GM12878 (cell line): ENCODE data around the gene PRKAG3. TPM values are rescaled to one million over a fixed set of nuclear protein-coding genes. Genes with fewer than 3 reads are reported as not detected.

Experiments
- ATAC-seq: fragments of 200-7000 bp; cut with Tn5 transposase; 3 replicates; pipeline ENCODE4 v1.9.1; 2020; ENCODE audit warnings: mild to moderate bottlenecking, moderate library complexity
- BruUV-seq: library from RNA; stranded (reverse); fragments of 400-500 nt; replicated peaks from 2 replicates; lab custom pipeline; 2021; lab: Mats Ljungman, UMichigan
- CTCF ChIA-PET: fragments of 300-600 bp; sonication (Branson Sonifier 250); formaldehyde crosslinking; extraction: SDS; loops from one replicate; lab custom pipeline; 2021; ENCODE audit warnings: inconsistent platforms; lab: Yijun Ruan, JAX
- POLR2A ChIA-PET: fragments of 350-600 bp; formaldehyde crosslinking; extraction: SDS; loops from one replicate; lab custom pipeline; 2021; ENCODE audit warnings: inconsistent platforms; lab: Charles Lee
- RAD21 ChIA-PET: fragments of 300-600 bp; sonication (Branson Sonifier 250); formaldehyde crosslinking; loops from one replicate; lab custom pipeline; 2023; ENCODE audit warnings: antibody characterized with exemption; ENCODE audit not compliant: unreplicated experiment; lab: Charles Lee
- SMC1A ChIA-PET: fragments of 300-600 bp; sonication (Branson Sonifier 250); formaldehyde crosslinking; loops from one replicate; lab custom pipeline; 2023; ENCODE audit not compliant: unreplicated experiment, uncharacterized antibody; lab: Charles Lee
- DNase-seq: peaks from one replicate; pipeline ENCODE4 v3.0.0-alpha.2; 2011; ENCODE audit warnings: low read depth, low spot score
- FAIRE-seq: peaks from 3 replicates; lab custom pipeline; 2011; peaks lifted over from hg19 to GRCh38; lab: Jason Lieb, UNC
- H2AFZ ChIP-seq: 2 replicates; pipeline ENCODE4 v1.6.0; 2011; ENCODE audit warnings: low read depth, low read length, control low read depth; ENCODE audit not compliant: control insufficient read depth
- H3K27ac ChIP-seq: 2 replicates; pipeline ENCODE4 v1.5.1; 2011; ENCODE audit warnings: control low read depth; ENCODE audit not compliant: control insufficient read depth, insufficient read depth
- H3K27me3 ChIP-seq, 2 experiments: replicated peaks in 1 of 2; 2 replicates each; pipeline versions ENCODE4 v1.6.0 to v1.6.1; 2011; ENCODE audit warnings: low read length in 1 of 2; ENCODE audit not compliant: control insufficient read depth in 2 of 2, insufficient read depth in 2 of 2
- H3K36me3 ChIP-seq, 2 experiments: 2 replicates each; pipeline ENCODE4 v1.5.1; 2011; ENCODE audit warnings: low read length in 1 of 2; ENCODE audit not compliant: control insufficient read depth in 2 of 2, insufficient read depth in 2 of 2
- H3K4me1 ChIP-seq: 2 replicates; pipeline ENCODE4 v1.6.1; 2011; ENCODE audit warnings: mild to moderate bottlenecking, low read length, moderate library complexity, mixed read lengths; ENCODE audit not compliant: control insufficient read depth, insufficient read depth
- H3K4me2 ChIP-seq: 2 replicates; pipeline ENCODE4 v1.6.0; 2011; ENCODE audit warnings: control low read depth; ENCODE audit not compliant: control insufficient read depth, insufficient read depth
- H3K4me3 ChIP-seq: fragments of 200-600 bp; sonication (generic); 2 replicates; pipeline ENCODE4 v1.5.1; 2016
- H3K79me2 ChIP-seq: 2 replicates; pipeline ENCODE4 v1.6.0; 2011; ENCODE audit warnings: low read length; ENCODE audit not compliant: control insufficient read depth, insufficient read depth
- H3K9ac ChIP-seq: 2 replicates; pipeline ENCODE4 v1.8.0; 2011; ENCODE audit warnings: low read length, control low read depth, mixed read lengths; ENCODE audit not compliant: control insufficient read depth, insufficient read depth
- H3K9me3 ChIP-seq: replicated peaks from 3 replicates; pipeline ENCODE4 v1.5.1; 2011; ENCODE audit warnings: mild to moderate bottlenecking, low read length; ENCODE audit not compliant: control insufficient read depth, insufficient read depth
- H4K20me1 ChIP-seq: 2 replicates; pipeline ENCODE4 v1.6.0; 2011; ENCODE audit not compliant: control insufficient read depth, insufficient read depth
- ASH2L ChIP-seq: fragments of 300-600, 200-600 bp; sonication (generic); IDR thresholded peaks from 2 replicates; pipeline ENCODE4 v1.6.1; 2017; ENCODE audit warnings: low read depth, mild to moderate bottlenecking, borderline replicate concordance
- CHD1 ChIP-seq: IDR thresholded peaks from 2 replicates; pipeline ENCODE4 v1.6.1; 2012; ENCODE audit warnings: low read depth, low read length, improper control_type of control experiment
- CREM ChIP-seq: IDR thresholded peaks from 2 replicates; pipeline ENCODE4 v1.6.1; 2014; ENCODE audit warnings: antibody characterized with exemption, low read depth
- CTCF ChIP-seq, 3 experiments: IDR thresholded peaks in 2 of 3; conservative IDR thresholded peaks in 1 of 3; 2 replicates each; pipeline ENCODE4 v1.5.1; 2011; ENCODE audit warnings: low read depth in 3 of 3, low read length in 3 of 3, mild to moderate bottlenecking in 3 of 3, control low read depth in 2 of 3, moderate library complexity in 2 of 3, inconsistent platforms in 1 of 3, mixed read lengths in 1 of 3; ENCODE audit not compliant: control insufficient read depth in 2 of 3, insufficient read depth in 1 of 3; ENCODE audit errors: extremely low read depth in 1 of 3
- E2F8 ChIP-seq: fragments of 450-650 bp; IDR thresholded peaks from 2 replicates; pipeline ENCODE4 v1.6.1; 2018; ENCODE audit warnings: mild to moderate bottlenecking, low read depth, moderate library complexity; ENCODE audit not compliant: partially characterized antibody
- E4F1 ChIP-seq: fragments of 450-650 bp; IDR thresholded peaks from 2 replicates; pipeline ENCODE4 v1.6.1; 2018; ENCODE audit warnings: borderline replicate concordance, mild to moderate bottlenecking; ENCODE audit not compliant: partially characterized antibody
- EED ChIP-seq: sonication (generic); IDR thresholded peaks from 2 replicates; pipeline ENCODE4 v1.6.1; 2016; ENCODE audit warnings: antibody characterized with exemption, low read depth
- ESRRA ChIP-seq: IDR thresholded peaks from 2 replicates; pipeline ENCODE4 v1.6.1; 2012; ENCODE audit warnings: mild to moderate bottlenecking, low read length, improper control_type of control experiment
- IKZF1 ChIP-seq: fragments of 450-650 bp; conservative IDR thresholded peaks from 2 replicates; pipeline ENCODE4 v1.6.1; 2017; ENCODE audit warnings: antibody characterized with exemption, mild to moderate bottlenecking
- LARP7 ChIP-seq: fragments of 450-650 bp; IDR thresholded peaks from 2 replicates; pipeline ENCODE4 v1.6.1; 2017; ENCODE audit warnings: mild to moderate bottlenecking
- MEF2A ChIP-seq: IDR thresholded peaks from 2 replicates; pipeline ENCODE4 v1.6.1; 2011; ENCODE audit warnings: low read depth, mild to moderate bottlenecking, low read length, moderate library complexity; ENCODE audit not compliant: insufficient read depth
- MXI1 ChIP-seq: fragments of 150-350 bp; IDR thresholded peaks from 2 replicates; pipeline ENCODE4 v1.6.1; 2011; ENCODE audit warnings: low read depth, mild to moderate bottlenecking, inconsistent platforms, low read length, improper control_type of control experiment
- NFYA ChIP-seq: IDR thresholded peaks from 2 replicates; pipeline ENCODE4 v1.6.1; 2011; ENCODE audit warnings: low read depth, mild to moderate bottlenecking, low read length, improper control_type of control experiment, borderline replicate concordance
- NR2F1 ChIP-seq: fragments of 450-650 bp; conservative IDR thresholded peaks from 2 replicates; pipeline ENCODE4 v1.6.1; 2017; ENCODE audit warnings: mild to moderate bottlenecking
- RUNX3 ChIP-seq: IDR thresholded peaks from 2 replicates; pipeline ENCODE4 v1.6.1; 2012; ENCODE audit warnings: low read length, inconsistent platforms
- SIX5 ChIP-seq: IDR thresholded peaks from 2 replicates; pipeline ENCODE4 v1.6.1; 2011; ENCODE audit warnings: mild to moderate bottlenecking, low read depth, low read length, moderate library complexity; ENCODE audit not compliant: severe bottlenecking
- SREBF1 ChIP-seq: IDR thresholded peaks from 2 replicates; pipeline ENCODE4 v1.6.1; 2012; ENCODE audit warnings: mild to moderate bottlenecking, low read length
- ZNF384 ChIP-seq: IDR thresholded peaks from 2 replicates; pipeline ENCODE4 v1.6.1; 2012; ENCODE audit warnings: low read depth, mild to moderate bottlenecking, low read length, improper control_type of control experiment, borderline replicate concordance
- WGBS: methylation state at CpG from one replicate; pipeline ENCODE4 v1.1.6; 2016; ENCODE audit warnings: low lambda C conversion rate; ENCODE audit not compliant: insufficient replicate concordance, insufficient coverage; ENCODE audit errors: missing lambda C conversion rate; 5-methylcytosine and 5-hydroxymethylcytosine counted together
- in situ Hi-C: fragments of 300-500 bp; cut with MboI; formaldehyde crosslinking; loops from 9 replicates; pipeline ENCODE4 v1.14.3; 2018; ENCODE audit warnings: mixed read lengths
- intact Hi-C: fragments of 100-400 bp; cut with micrococcal nuclease; formaldehyde crosslinking; loops from one replicate; pipeline ENCODE4 v1.14.2; 2022; ENCODE audit not compliant: unreplicated experiment
- polyA plus RNA-seq, 11 experiments: library from polyadenylated mRNA; depleted of rRNA in 4 of 11; unstranded in 6 of 11; stranded (reverse) in 5 of 11; fragments of >200 nt; fragmentation: Nextera tagmentation in 4 of 11; fragmentation: Illumina TruSeq in 1 of 11; extraction: Ambion mirVana in 4 of 11; extraction: Trizol in 1 of 11; gene quantifications; 1 replicate in 1 of 11; 2 replicates in 10 of 11; pipeline versions ENCODE4 v1.2.1 to v1.2.3, GENCODE V29; 2011 to 2016; ENCODE audit warnings: inconsistent platforms in 2 of 11, missing spikeins in 2 of 11, low read depth in 1 of 11
- total RNA-seq, 4 experiments: library from RNA; depleted of rRNA in 3 of 4; stranded (reverse); fragments of >200 nt in 3 of 4; fragmentation: Illumina TruSeq in 1 of 4; extraction: Trizol in 1 of 4; gene quantifications; 2 replicates each; pipeline versions ENCODE4 v1.2.1 to v1.2.3, GENCODE V29; 2013 to 2021

PRKAG3 gene
- total and polyA plus RNA-seq, 10 of the 15 experiments (the other 5 are each of a cell fraction or from before 2014, with no cell fraction given), result 0.04 to 0.12 (median 0.06) TPM; not detected in 7

- peaks cover 3 to 5% of the 10 kb centered on the region in 2 experiments; a peak in 2 of 4 replicates for H3K27me3 ChIP-seq
- intact Hi-C loops (no loop called here), in situ Hi-C loops (no loop called here)
- no peaks in the 10 kb centered on the region for H3K79me2 ChIP-seq
- no peaks in the 10 kb centered on the region for H3K36me3 ChIP-seq
- BruUV-seq, result no TSS peak
- H3K27ac ChIP-seq, result no peak overlapping the region
- no peak for FAIRE-seq
- ChIA-PET RAD21 (interaction anchor here (1.2 kb wide), 1 partner anchor 9 kb away, joined by 3 read pairs; no protein-coding TSS in a partner anchor), SMC1A (no interaction called here), POLR2A (no interaction called here), CTCF (interaction anchor here (0.9 kb wide), 1 partner anchor 70 kb away, joined by 3 read pairs; no protein-coding TSS in a partner anchor)
- H3K4me3 ChIP-seq, result no peak overlapping the region
- H2AFZ ChIP-seq, result no peak overlapping the region
- no peak overlapping the region for H3K9ac ChIP-seq
- ATAC-seq, result no peak
- no peaks in the 10 kb centered on the region; the same call in 2 of the 3 replicates for H3K9me3 ChIP-seq
- no peaks in the 10 kb centered on the region for H4K20me1 ChIP-seq
- H3K4me2 ChIP-seq, result no peak overlapping the region
- no peaks in the 10 kb centered on the region for H3K4me1 ChIP-seq
- no peak for DNase-seq
- WGBS, result 85% methylated on average over 9 of the region's 9 CpGs
- TF ChIP-seq CHD1, result no peak
- no peak for TF ChIP-seq CTCF (IDR thresholded peaks at IDR 0.05 in 2 of 3, conservative IDR thresholded peaks at IDR 0.05 in 1 of 3; ENCODE audit: control insufficient read depth in 2 of 3, extremely low read depth in 1 of 3, insufficient read depth in 1 of 3, low read depth in 3 of 3, low read length in 3 of 3)
- no peak for TF ChIP-seq SREBF1
- TF ChIP-seq ESRRA, result no peak
- no peak for TF ChIP-seq E4F1
- no peak for TF ChIP-seq MXI1
- TF ChIP-seq E2F8, result no peak
- no peak for TF ChIP-seq NFYA
- no peak for TF ChIP-seq IKZF1
- TF ChIP-seq ZNF384, result no peak
- no peak for TF ChIP-seq SIX5
- no peak for TF ChIP-seq RUNX3
- no peak for TF ChIP-seq LARP7
- no peak for TF ChIP-seq NR2F1
- no peak for TF ChIP-seq MEF2A
- no peak for TF ChIP-seq EED
- TF ChIP-seq CREM, result no peak
- no peak for TF ChIP-seq ASH2L
Observed at GRCh38 chr2:218777276-218777990, 54.2 kb downstream of the PRKAG3 start.
